ENCODE data around the gene KIAA0319L. TPM values are rescaled to one million over a fixed set of nuclear protein-coding genes. Genes with fewer than 3 reads are reported as not detected.
"Not testable (repeated sequence)": the region's sequence is repeated elsewhere in the genome, so short reads cannot be mapped to it uniquely, and the experiment has no call there.

The KIAA0319L gene
- total RNA-seq, 2 donors from 2014 or later, result 53.2 to 66.0 TPM

DNA sequence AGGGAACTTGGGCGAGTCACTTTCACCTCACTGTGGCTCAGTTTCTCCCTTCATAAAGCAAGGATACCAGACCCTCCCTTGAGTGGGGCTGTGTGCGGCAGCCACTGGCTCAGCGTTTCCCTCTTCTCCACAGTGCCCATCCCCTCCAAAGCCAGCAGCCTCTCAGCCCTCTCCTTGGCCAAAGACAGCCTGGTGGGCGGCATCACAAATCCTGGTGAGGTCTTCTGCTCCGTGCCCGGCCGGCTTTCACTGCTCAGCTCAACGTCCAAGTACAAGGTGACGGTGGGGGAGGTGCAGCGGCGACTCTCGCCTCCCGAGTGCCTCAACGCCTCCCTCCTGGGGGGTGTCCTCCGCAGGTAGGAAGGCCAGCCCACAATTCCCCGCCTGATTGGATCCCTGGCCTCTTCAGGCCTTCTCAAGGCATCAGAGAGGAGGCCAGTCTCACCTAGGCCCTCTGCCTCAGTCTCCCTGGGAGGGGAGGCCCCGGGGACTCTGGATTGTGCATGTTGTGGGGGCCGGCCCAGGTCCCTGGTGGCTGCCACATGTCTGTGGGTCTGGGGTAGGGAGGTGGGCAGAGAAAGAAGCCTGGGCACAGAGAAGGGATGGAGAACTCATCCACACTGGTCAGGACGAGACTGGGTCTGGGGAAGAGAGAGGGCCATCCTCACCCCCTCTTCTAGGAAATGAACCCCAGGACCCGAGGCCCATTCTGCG lies 31.2 kb upstream of the KIAA0319L start:
- no peak for DNase-seq
- TF ChIP-seq CTCF (IDR thresholded peaks at IDR 0.05), result no peak
- H3K36me3 ChIP-seq, result no peaks in the 10 kb centered on the region
- no peak overlapping the region for H3K4me3 ChIP-seq
- H3K9me3 ChIP-seq, result no peaks in the 10 kb centered on the region
- H3K4me1 ChIP-seq, result no peaks in the 10 kb centered on the region
- no peak overlapping the region for H3K9ac ChIP-seq (ENCODE audit: low read depth in 2 of 2, low read length in 2 of 2)
- no peak overlapping the region for H3K27ac ChIP-seq
- H3K27me3 ChIP-seq, result no peaks in the 10 kb centered on the region
- intact Hi-C loops (cut with DNase I), result no loop called here

- Histone ChIP-seq H3K4me1 (no peaks in the 10 kb centered on the region), H3K9ac (ENCODE audit: low read depth in 2 of 2, low read length in 2 of 2) (no peak overlapping the region), H3K27ac (no peak overlapping the region), H3K36me3 (no peaks in the 10 kb centered on the region), H3K4me3 (no peak overlapping the region), H3K27me3 (no peaks in the 10 kb centered on the region), H3K9me3 (no peaks in the 10 kb centered on the region)
- DNase-seq, result no peak
- intact Hi-C loops (cut with DNase I), result no loop called here
- TF ChIP-seq CTCF (IDR thresholded peaks at IDR 0.05), result no peak
Observed at GRCh38 chr1:35587736-35588135, 30.5 kb upstream of the KIAA0319L start.

GRCh38 chr1:35586808-35587207 lies 29.6 kb upstream of the KIAA0319L start:
- Histone ChIP-seq H3K36me3 (no peaks in the 10 kb centered on the region), H3K9ac (ENCODE audit: low read depth in 2 of 2, low read length in 2 of 2) (no peak overlapping the region), H3K27me3 (no peaks in the 10 kb centered on the region), H3K27ac (no peak overlapping the region), H3K4me1 (no peaks in the 10 kb centered on the region), H3K4me3 (no peak overlapping the region), H3K9me3 (no peaks in the 10 kb centered on the region)
- intact Hi-C loops (cut with DNase I), result no loop called here
- no peak for TF ChIP-seq CTCF (IDR thresholded peaks at IDR 0.05)
- no peak for DNase-seq

GRCh38 chr1:35585805-35586204 lies 28.6 kb upstream of the KIAA0319L start:
- intact Hi-C loops (cut with DNase I); H3K9ac ChIP-seq (ENCODE audit: low read depth in 2 of 2, low read length in 2 of 2); DNase-seq; H3K4me1 ChIP-seq; H3K27me3 ChIP-seq; H3K9me3 ChIP-seq; H3K36me3 ChIP-seq; H3K4me3 ChIP-seq; H3K27ac ChIP-seq: not testable (repeated sequence)

DNA sequence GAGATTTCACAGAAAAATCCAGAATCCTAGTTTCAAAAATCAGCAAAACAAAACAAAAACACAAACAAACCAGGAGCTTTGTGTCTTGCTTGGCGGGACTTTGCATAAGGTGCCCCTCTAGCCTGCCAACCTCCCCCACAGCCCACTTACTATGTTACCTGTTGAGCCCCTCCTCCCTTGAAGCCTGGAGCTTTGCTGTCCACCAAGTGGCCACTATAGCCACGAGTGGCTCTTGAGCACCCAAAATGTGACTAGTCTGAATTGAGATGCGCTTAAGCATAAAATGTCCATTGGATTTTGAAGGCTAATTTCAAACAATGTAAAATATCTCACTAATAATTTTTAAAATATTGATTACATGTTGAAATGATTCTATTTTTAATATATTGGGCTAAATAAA lies 28.1 kb upstream of the KIAA0319L start:
- TF ChIP-seq CTCF (IDR thresholded peaks at IDR 0.05), result no peak
- no peaks in the 10 kb centered on the region for H3K4me1 ChIP-seq
- H3K27me3 ChIP-seq, result no peaks in the 10 kb centered on the region
- no peak overlapping the region for H3K27ac ChIP-seq
- no peak overlapping the region for H3K9ac ChIP-seq (ENCODE audit: low read depth in 2 of 2, low read length in 2 of 2)
- no peaks in the 10 kb centered on the region for H3K36me3 ChIP-seq
- DNase-seq, result no peak
- intact Hi-C loops (cut with DNase I), result no loop called here
- no peak overlapping the region for H3K4me3 ChIP-seq
- H3K9me3 ChIP-seq, result no peaks in the 10 kb centered on the region

GRCh38 chr1:35581621-35582020 lies 24.4 kb upstream of the KIAA0319L start:
- H3K27me3 ChIP-seq; H3K4me1 ChIP-seq; H3K36me3 ChIP-seq; H3K27ac ChIP-seq; H3K9me3 ChIP-seq; H3K9ac ChIP-seq (ENCODE audit: low read depth in 2 of 2, low read length in 2 of 2); intact Hi-C loops (cut with DNase I); H3K4me3 ChIP-seq; DNase-seq: not testable (repeated sequence)

Measured in colonic mucosa (tissue), 4 donors.